Measurements from ENCODE around the gene CCPG1.

GRCh38 chr15:55402707-55403106 lies 5.5 kb downstream of the CCPG1 start:
- TF ChIP-seq ZNF317 (CRISPR knock-in tag; IDR thresholded peaks at IDR 0.05) (no peak), HDAC6 (IDR thresholded peaks at IDR 0.05; ENCODE audit: low read depth, low read length) (no peak), POLR2A (IDR thresholded peaks at IDR 0.05; ENCODE audit: insufficient read depth in 1 of 2, low read depth in 2 of 2, low read length in 2 of 2) (no peak), CTCF (CRISPR knock-in tag; IDR thresholded peaks at IDR 0.05) (no peak), MYC (CRISPR knock-in tag; IDR thresholded peaks at IDR 0.05; ENCODE audit: borderline replicate concordance) (no peak), TP53 (CRISPR knock-in tag; conservative IDR thresholded peaks at IDR 0.05) (no peak), ELF1 (CRISPR knock-in tag; IDR thresholded peaks at IDR 0.05) (no peak), ZNF224 (CRISPR knock-in tag; IDR thresholded peaks at IDR 0.05) (no peak)

All from HepG2 (cell line).